SK-N-SH (cell line): ENCODE results near the gene CUL1. TPM values are rescaled to one million over a fixed set of nuclear protein-coding genes. Genes with fewer than 3 reads are reported as not detected.

Experiments used
- CTCF ChIA-PET: fragments of 300-600, 350-600 bp; formaldehyde crosslinking; extraction: SDS; loops from one replicate; lab custom pipeline; 2021; lab: Yijun Ruan, JAX
- POLR2A ChIA-PET: fragments of 350-600 bp; sonication (Branson Sonifier 250); formaldehyde crosslinking; extraction: SDS; loops from one replicate; lab custom pipeline; 2020; ENCODE audit warnings: antibody characterized with exemption, inconsistent platforms; lab: Yijun Ruan, JAX
- DNase-seq: peaks from one replicate; pipeline ENCODE4 v3.0.0; 2012
- H2AFZ ChIP-seq: fragments of 200-600 bp; sonication (generic); 2 replicates; pipeline ENCODE4 v1.8.1; 2016; ENCODE audit warnings: antibody characterized with exemption, mild to moderate bottlenecking, low read depth
- H3F3A ChIP-seq: fragments of 200-600 bp; sonication (generic); replicated peaks from 2 replicates; pipeline ENCODE3; 2016; ENCODE audit warnings: antibody characterized with exemption, mild to moderate bottlenecking; ENCODE audit not compliant: insufficient read depth
- H3K27ac ChIP-seq, 2 experiments: fragments of 200-500 bp in 1 of 2; fragments of 200-600 bp in 1 of 2; sonication (Bioruptor generic) in 1 of 2; sonication (generic), shearing (Covaris generic) in 1 of 2; 2 replicates each; pipeline versions ENCODE4 v1.5.1 to v1.6.1; 2014 to 2016; ENCODE audit warnings: low read depth in 2 of 2, inconsistent platforms in 1 of 2, low read length in 1 of 2, mild to moderate bottlenecking in 1 of 2, mixed read lengths in 1 of 2
- H3K27me3 ChIP-seq: fragments of 200-600 bp; sonication (generic), shearing (Covaris generic); 2 replicates; pipeline ENCODE4 v1.6.1; 2016; ENCODE audit warnings: mixed run types; ENCODE audit not compliant: insufficient read depth
- H3K36me3 ChIP-seq, 2 experiments: fragments of 200-500 bp in 1 of 2; fragments of 200-600 bp in 1 of 2; sonication (Bioruptor generic) in 1 of 2; sonication (generic) in 1 of 2; replicated peaks in 1 of 2; 2 replicates each; pipeline versions ENCODE3 to v1.5.1; 2014 to 2016; ENCODE audit warnings: low read length in 1 of 2, mild to moderate bottlenecking in 1 of 2; ENCODE audit not compliant: insufficient read depth in 2 of 2, control insufficient read depth in 1 of 2
- H3K4me1 ChIP-seq, 2 experiments: fragments of 200-500 bp in 1 of 2; fragments of 200-600 bp in 1 of 2; sonication (Bioruptor generic) in 1 of 2; sonication (generic), shearing (Covaris generic) in 1 of 2; 2 replicates each; pipeline versions ENCODE4 v1.5.1 to v1.6.1; 2014 to 2016; ENCODE audit warnings: low read depth in 1 of 2, low read length in 1 of 2, mixed run types in 1 of 2; ENCODE audit not compliant: insufficient read depth in 2 of 2, control insufficient read depth in 1 of 2
- H3K4me2 ChIP-seq: fragments of 200-600 bp; sonication (generic), shearing (Covaris generic); 2 replicates; pipeline ENCODE4 v1.6.1; 2017; ENCODE audit warnings: mixed run types
- H3K4me3 ChIP-seq, 2 experiments: fragments of 200-500 bp in 1 of 2; fragments of 200-600 bp in 1 of 2; sonication (Bioruptor generic) in 1 of 2; sonication (generic), shearing (Covaris generic) in 1 of 2; 2 replicates each; pipeline versions ENCODE4 v1.5.1 to v1.8.1; 2014 to 2016; ENCODE audit warnings: low read depth in 2 of 2, inconsistent platforms in 1 of 2, low read length in 1 of 2, mild to moderate bottlenecking in 1 of 2, mixed read lengths in 1 of 2, moderate library complexity in 1 of 2
- H3K79me2 ChIP-seq: fragments of 200-600 bp; sonication (generic); 2 replicates; pipeline ENCODE4 v1.8.1; 2017; ENCODE audit warnings: mild to moderate bottlenecking; ENCODE audit not compliant: insufficient read depth
- H3K9ac ChIP-seq: fragments of 200-600 bp; sonication (generic); 2 replicates; pipeline ENCODE4 v1.6.1; 2017; ENCODE audit warnings: mixed run types
- H3K9me2 ChIP-seq: fragments of 200-600 bp; sonication (generic); 2 replicates; pipeline ENCODE4 v1.6.1; 2017; ENCODE audit warnings: mixed run types
- H3K9me3 ChIP-seq: fragments of 200-600 bp; sonication (generic); 2 replicates; pipeline ENCODE4 v1.6.1; 2017; ENCODE audit warnings: mixed run types, mild to moderate bottlenecking, moderate library complexity
- H4K20me1 ChIP-seq: fragments of 200-600 bp; sonication (generic); 2 replicates; pipeline ENCODE4 v1.6.1; 2017; ENCODE audit warnings: mild to moderate bottlenecking, mixed run types; ENCODE audit not compliant: insufficient read depth
- CHD2 ChIP-seq: fragments of 150-350 bp; IDR thresholded peaks from 2 replicates; pipeline ENCODE4 v1.6.1; 2018; ENCODE audit warnings: low read length; ENCODE audit not compliant: partially characterized antibody
- FOXJ3 ChIP-seq: sonication (generic); formaldehyde crosslinking; IDR thresholded peaks from 2 replicates; pipeline ENCODE4 v1.5.1; 2020; ENCODE audit warnings: mild to moderate bottlenecking, missing genetic modification reagents
- GABPA ChIP-seq: IDR thresholded peaks from 2 replicates; pipeline ENCODE4 v1.4.0; 2012; ENCODE audit warnings: low read depth, mild to moderate bottlenecking
- GATA2 ChIP-seq: sonication (generic); formaldehyde crosslinking; IDR thresholded peaks from 2 replicates; pipeline ENCODE4 v1.5.0; 2020; ENCODE audit warnings: mild to moderate bottlenecking, missing genetic modification reagents
- NFIC ChIP-seq: IDR thresholded peaks from 2 replicates; pipeline ENCODE4 v1.4.0; 2012; ENCODE audit warnings: borderline replicate concordance
- NRF1 ChIP-seq: IDR thresholded peaks from 2 replicates; pipeline ENCODE4 v1.6.1; 2012; ENCODE audit warnings: low read depth, mild to moderate bottlenecking, low read length
- POLR2AphosphoS5 ChIP-seq: IDR thresholded peaks from 2 replicates; pipeline ENCODE4 v1.6.1; 2012; ENCODE audit warnings: low read depth, low read length
- RCOR1 ChIP-seq: fragments of 150-350 bp; IDR thresholded peaks from 2 replicates; pipeline ENCODE4 v1.6.1; 2017; ENCODE audit warnings: antibody characterized with exemption, low read length
- TAF1 ChIP-seq: IDR thresholded peaks from 2 replicates; pipeline ENCODE4 v1.6.1; 2012; ENCODE audit warnings: low read depth, mild to moderate bottlenecking, low read length, moderate library complexity, borderline replicate concordance
- TEAD4 ChIP-seq: IDR thresholded peaks from 2 replicates; pipeline ENCODE4 v1.4.0; 2012; ENCODE audit warnings: mild to moderate bottlenecking, borderline replicate concordance; ENCODE audit not compliant: insufficient read depth
- WGBS: methylation state at CpG from one replicate; pipeline ENCODE4 v1.1.6; 2017; ENCODE audit warnings: low lambda C conversion rate; 5-methylcytosine and 5-hydroxymethylcytosine counted together
- polyA plus RNA-seq, 3 experiments: library from polyadenylated mRNA; depleted of rRNA; stranded (reverse); fragments of >200 nt; gene quantifications; 2 replicates each; pipeline ENCODE4 v1.2.3, GENCODE V29; 2012
- TF ChIP-seq, protein P1 (sequence below): IDR thresholded peaks from 2 replicates; pipeline ENCODE4 v1.4.0; 2012; ENCODE audit warnings: low read depth
- TF ChIP-seq, protein P2 (sequence below): fragments of 200-600 bp; sonication (generic); IDR thresholded peaks from 2 replicates; pipeline ENCODE4 v1.6.1; 2017; ENCODE audit warnings: antibody characterized with exemption, mild to moderate bottlenecking, moderate library complexity
- TF ChIP-seq, protein P3 (sequence below): IDR thresholded peaks from 2 replicates; pipeline ENCODE4 v1.4.0; 2012; ENCODE audit warnings: low read depth, borderline replicate concordance
- TF ChIP-seq, protein P4 (sequence below): fragments of 150-350 bp; IDR thresholded peaks from 2 replicates; pipeline ENCODE4 v1.6.1; 2016; ENCODE audit warnings: mild to moderate bottlenecking, low read depth, low read length

Gene CUL1
- polyA plus RNA-seq, 1 of the 3 experiments (the other 2 are of a cell fraction), result 45.2 TPM

DNA sequence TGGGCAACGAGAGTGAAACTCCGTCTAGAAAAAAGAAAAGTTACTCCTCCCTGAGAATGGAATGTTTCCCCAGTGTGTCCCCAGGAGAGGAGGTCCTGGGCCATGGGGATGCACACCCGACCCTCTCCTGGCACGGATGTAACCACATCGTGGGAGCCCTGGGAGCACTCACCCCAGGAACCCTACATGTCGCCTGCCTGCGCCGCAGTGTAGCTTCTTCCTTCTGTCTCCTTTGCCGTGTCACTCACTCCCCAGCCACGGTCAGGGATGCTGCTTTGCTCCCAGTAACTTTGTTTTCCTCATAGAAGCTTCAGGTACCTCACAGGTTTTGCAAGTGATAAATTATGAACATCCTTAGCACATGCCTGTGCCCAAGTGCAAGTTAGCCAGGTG is 103.4 kb downstream of the CUL1 start:
- 91% methylated on average over 9 of the region's 10 CpGs for WGBS
- Histone ChIP-seq H3K79me2 (no peaks in the 10 kb centered on the region), H3K36me3 (peaks cover 52 to 66% of the 10 kb centered on the region in 2 experiments), H3K9me2 (no peaks in the 10 kb centered on the region), H3K4me1 (no peaks in the 10 kb centered on the region), H3K9ac (no peak overlapping the region), H3K9me3 (no peaks in the 10 kb centered on the region), H3K27ac (no peak overlapping the region), H3K4me3 (no peak overlapping the region), H3K27me3 (no peaks in the 10 kb centered on the region), H2AFZ (no peak overlapping the region), H4K20me1 (no peaks in the 10 kb centered on the region), H3K4me2 (no peak overlapping the region), H3F3A (peaks cover 4% of the 10 kb centered on the region)
- DNase-seq, result no peak
- ChIA-PET CTCF (interaction anchor here (1.3 to 1.8 kb wide), 2 partner anchors 14 to 227 kb away, joined by 3 to 6 read pairs; no protein-coding TSS in a partner anchor), POLR2A (no interaction called here)
- TF ChIP-seq, protein P1, sequence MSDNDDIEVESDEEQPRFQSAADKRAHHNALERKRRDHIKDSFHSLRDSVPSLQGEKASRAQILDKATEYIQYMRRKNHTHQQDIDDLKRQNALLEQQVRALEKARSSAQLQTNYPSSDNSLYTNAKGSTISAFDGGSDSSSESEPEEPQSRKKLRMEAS, result no peak
- TF ChIP-seq, protein P2, sequence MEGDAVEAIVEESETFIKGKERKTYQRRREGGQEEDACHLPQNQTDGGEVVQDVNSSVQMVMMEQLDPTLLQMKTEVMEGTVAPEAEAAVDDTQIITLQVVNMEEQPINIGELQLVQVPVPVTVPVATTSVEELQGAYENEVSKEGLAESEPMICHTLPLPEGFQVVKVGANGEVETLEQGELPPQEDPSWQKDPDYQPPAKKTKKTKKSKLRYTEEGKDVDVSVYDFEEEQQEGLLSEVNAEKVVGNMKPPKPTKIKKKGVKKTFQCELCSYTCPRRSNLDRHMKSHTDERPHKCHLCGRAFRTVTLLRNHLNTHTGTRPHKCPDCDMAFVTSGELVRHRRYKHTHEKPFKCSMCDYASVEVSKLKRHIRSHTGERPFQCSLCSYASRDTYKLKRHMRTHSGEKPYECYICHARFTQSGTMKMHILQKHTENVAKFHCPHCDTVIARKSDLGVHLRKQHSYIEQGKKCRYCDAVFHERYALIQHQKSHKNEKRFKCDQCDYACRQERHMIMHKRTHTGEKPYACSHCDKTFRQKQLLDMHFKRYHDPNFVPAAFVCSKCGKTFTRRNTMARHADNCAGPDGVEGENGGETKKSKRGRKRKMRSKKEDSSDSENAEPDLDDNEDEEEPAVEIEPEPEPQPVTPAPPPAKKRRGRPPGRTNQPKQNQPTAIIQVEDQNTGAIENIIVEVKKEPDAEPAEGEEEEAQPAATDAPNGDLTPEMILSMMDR, result no peak
- TF ChIP-seq POLR2AphosphoS5 (no peak), RCOR1 (no peak), NFIC (no peak), CHD2 (no peak), GABPA (no peak), TAF1 (no peak), FOXJ3 (CRISPR knock-in tag) (no peak), TEAD4 (no peak), GATA2 (CRISPR knock-in tag) (no peak), NRF1 (no peak)
- TF ChIP-seq, protein P3, sequence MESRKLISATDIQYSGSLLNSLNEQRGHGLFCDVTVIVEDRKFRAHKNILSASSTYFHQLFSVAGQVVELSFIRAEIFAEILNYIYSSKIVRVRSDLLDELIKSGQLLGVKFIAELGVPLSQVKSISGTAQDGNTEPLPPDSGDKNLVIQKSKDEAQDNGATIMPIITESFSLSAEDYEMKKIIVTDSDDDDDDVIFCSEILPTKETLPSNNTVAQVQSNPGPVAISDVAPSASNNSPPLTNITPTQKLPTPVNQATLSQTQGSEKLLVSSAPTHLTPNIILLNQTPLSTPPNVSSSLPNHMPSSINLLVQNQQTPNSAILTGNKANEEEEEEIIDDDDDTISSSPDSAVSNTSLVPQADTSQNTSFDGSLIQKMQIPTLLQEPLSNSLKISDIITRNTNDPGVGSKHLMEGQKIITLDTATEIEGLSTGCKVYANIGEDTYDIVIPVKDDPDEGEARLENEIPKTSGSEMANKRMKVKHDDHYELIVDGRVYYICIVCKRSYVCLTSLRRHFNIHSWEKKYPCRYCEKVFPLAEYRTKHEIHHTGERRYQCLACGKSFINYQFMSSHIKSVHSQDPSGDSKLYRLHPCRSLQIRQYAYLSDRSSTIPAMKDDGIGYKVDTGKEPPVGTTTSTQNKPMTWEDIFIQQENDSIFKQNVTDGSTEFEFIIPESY, result no peak
- TF ChIP-seq, protein P4, sequence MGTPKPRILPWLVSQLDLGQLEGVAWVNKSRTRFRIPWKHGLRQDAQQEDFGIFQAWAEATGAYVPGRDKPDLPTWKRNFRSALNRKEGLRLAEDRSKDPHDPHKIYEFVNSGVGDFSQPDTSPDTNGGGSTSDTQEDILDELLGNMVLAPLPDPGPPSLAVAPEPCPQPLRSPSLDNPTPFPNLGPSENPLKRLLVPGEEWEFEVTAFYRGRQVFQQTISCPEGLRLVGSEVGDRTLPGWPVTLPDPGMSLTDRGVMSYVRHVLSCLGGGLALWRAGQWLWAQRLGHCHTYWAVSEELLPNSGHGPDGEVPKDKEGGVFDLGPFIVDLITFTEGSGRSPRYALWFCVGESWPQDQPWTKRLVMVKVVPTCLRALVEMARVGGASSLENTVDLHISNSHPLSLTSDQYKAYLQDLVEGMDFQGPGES, result no peak
